ENCODE results near the gene TSPAN2. TPM values are rescaled to one million over a fixed set of nuclear protein-coding genes. Genes with fewer than 3 reads are reported as not detected.

Gene TSPAN2
- total and polyA plus RNA-seq, 2 of the 4 experiments (the other 2 are of a cell fraction), result 0.18 to 0.60 TPM

GRCh38 chr1:115006191-115006590 lies 83.1 kb downstream of the TSPAN2 start:
- Histone ChIP-seq H2AFZ (replicated peaks; ENCODE audit: low read length, poor library complexity) (no peak overlapping the region), H2BK15ac (ENCODE audit: low read depth, low read length) (no peak overlapping the region), H4K20me1 (ENCODE audit: insufficient read depth, low read length) (no peaks in the 10 kb centered on the region), H3K4me2 (ENCODE audit: low read depth, low read length) (no peak overlapping the region), H3K14ac (replicated peaks; ENCODE audit: low read depth, low read length) (no peak overlapping the region), H3K4ac (ENCODE audit: low read depth, low read length) (no peak overlapping the region), H3K56ac (ENCODE audit: extremely low read depth, insufficient read depth, low read length) (no peak overlapping the region), H4K8ac (ENCODE audit: low read depth in 2 of 2, low read length in 2 of 2) (no peak overlapping the region), H3K27me3 (ENCODE audit: control insufficient read depth, insufficient read depth, low read length) (no peaks in the 10 kb centered on the region), H2AK5ac (ENCODE audit: low read depth, low read length) (no peak overlapping the region), H3K9me3 (ENCODE audit: control insufficient read depth, insufficient read depth, low read length) (no peaks in the 10 kb centered on the region), H3K18ac (ENCODE audit: low read depth, low read length) (no peak overlapping the region), H4K5ac (ENCODE audit: low read depth, low read length) (no peak overlapping the region), H3K4me3 (ENCODE audit: insufficient read depth, low read depth, low read length) (no peak overlapping the region), H4K91ac (ENCODE audit: insufficient read depth, low read depth, low read length) (no peak overlapping the region), H3K36me3 (ENCODE audit: control insufficient read depth, insufficient read depth, low read length) (no peaks in the 10 kb centered on the region), H2BK5ac (ENCODE audit: low read depth, low read length, poor library complexity, severe bottlenecking) (no peak overlapping the region), H2BK20ac (ENCODE audit: low read depth, low read length) (no peak overlapping the region), H2BK120ac (ENCODE audit: low read depth, low read length) (no peak overlapping the region), H2AK9ac (replicated peaks; ENCODE audit: low read depth, low read length, poor library complexity) (no peak overlapping the region), H3K9me1 (ENCODE audit: insufficient read depth, low read length) (no peaks in the 10 kb centered on the region), H3K23ac (ENCODE audit: low read depth, low read length) (no peak overlapping the region), H3K79me1 (ENCODE audit: low read depth in 1 of 2, low read length in 2 of 2) (no peaks in the 10 kb centered on the region), H3K4me1 (ENCODE audit: control insufficient read depth, insufficient read depth, low read length) (no peaks in the 10 kb centered on the region), H3K27ac (ENCODE audit: insufficient read depth, low read length) (no peak overlapping the region), H3K9ac (ENCODE audit: low read depth, low read length) (no peak overlapping the region)
- dilution Hi-C loops (cut with HindIII; ENCODE audit: low sequenced_read_pairs, unreplicated experiment), result no loop called here
- no CpG with 5 or more reads among the region's 2 CpGs for WGBS, 2 experiments (ENCODE audit: extremely low coverage in 2 of 2, insufficient read length in 1 of 2)
- intact Hi-C loops (cut with micrococcal nuclease), result no loop called here
- ATAC-seq (ENCODE audit: low read depth) (no peak), DNase-seq (no peak)
- in situ Hi-C loops (cut with MboI; ENCODE audit: low sequenced_read_pairs), result no loop called here
- CTCF ChIA-PET, result no interaction called here
- no peak for TF ChIP-seq RFX5 (IDR thresholded peaks at IDR 0.05; ENCODE audit: low read depth, low read length)
- TF ChIP-seq CTCF (conservative IDR thresholded peaks at IDR 0.05; ENCODE audit: low read depth, low read length), result no peak
- TF ChIP-seq NFE2L2 (IDR thresholded peaks at IDR 0.05; ENCODE audit: low read depth, low read length), result no peak
- no peak for TF ChIP-seq RAD21 (IDR thresholded peaks at IDR 0.05; ENCODE audit: low read length)
- no peak for TF ChIP-seq MAFK (IDR thresholded peaks at IDR 0.05; ENCODE audit: low read depth, low read length)
- POLR2A ChIA-PET (ENCODE audit: unreplicated experiment), result no interaction called here
- BruUV-seq (replicated peaks), result no TSS peak

Other genes with a start within 250 kb of the TSPAN2 start
- gene SYCP1, start 234.6 kb downstream of the TSPAN2 start, total RNA-seq (2012; rRNA removed), result not detected in 2 replicates
- not detected in 2 replicates for gene SYCP1, start 234.6 kb downstream of the TSPAN2 start, polyA plus RNA-seq (2012; rRNA removed)
- gene TSHB, start 59.7 kb downstream of the TSPAN2 start, total RNA-seq (2012; rRNA removed), result not detected in 2 replicates
- gene TSHB, start 59.7 kb downstream of the TSPAN2 start, polyA plus RNA-seq (2012; rRNA removed), result not detected in 2 replicates
- 8.3 and 12.5 TPM in 2 replicates for gene NGF, start 248.7 kb upstream of the TSPAN2 start, total RNA-seq (2012; rRNA removed)
- gene NGF, start 248.7 kb upstream of the TSPAN2 start, polyA plus RNA-seq (2012; rRNA removed), result 21.7 and 28.7 TPM in 2 replicates

All from IMR-90 (cell line).